ENCODE results near the gene SPPL3.

- TF ChIP-seq ISL1 (CRISPR knock-in tag; IDR thresholded peaks at IDR 0.05) = no peak
- TF ChIP-seq ESRRG (CRISPR knock-in tag; IDR thresholded peaks at IDR 0.05) = no peak
- no peak for TF ChIP-seq ZNF8 (CRISPR knock-in tag; IDR thresholded peaks at IDR 0.05)
- no peak for TF ChIP-seq ZFP30 (CRISPR knock-in tag; IDR thresholded peaks at IDR 0.05)
- TF ChIP-seq, protein P1, sequence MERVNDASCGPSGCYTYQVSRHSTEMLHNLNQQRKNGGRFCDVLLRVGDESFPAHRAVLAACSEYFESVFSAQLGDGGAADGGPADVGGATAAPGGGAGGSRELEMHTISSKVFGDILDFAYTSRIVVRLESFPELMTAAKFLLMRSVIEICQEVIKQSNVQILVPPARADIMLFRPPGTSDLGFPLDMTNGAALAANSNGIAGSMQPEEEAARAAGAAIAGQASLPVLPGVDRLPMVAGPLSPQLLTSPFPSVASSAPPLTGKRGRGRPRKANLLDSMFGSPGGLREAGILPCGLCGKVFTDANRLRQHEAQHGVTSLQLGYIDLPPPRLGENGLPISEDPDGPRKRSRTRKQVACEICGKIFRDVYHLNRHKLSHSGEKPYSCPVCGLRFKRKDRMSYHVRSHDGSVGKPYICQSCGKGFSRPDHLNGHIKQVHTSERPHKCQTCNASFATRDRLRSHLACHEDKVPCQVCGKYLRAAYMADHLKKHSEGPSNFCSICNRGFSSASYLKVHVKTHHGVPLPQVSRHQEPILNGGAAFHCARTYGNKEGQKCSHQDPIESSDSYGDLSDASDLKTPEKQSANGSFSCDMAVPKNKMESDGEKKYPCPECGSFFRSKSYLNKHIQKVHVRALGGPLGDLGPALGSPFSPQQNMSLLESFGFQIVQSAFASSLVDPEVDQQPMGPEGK (CRISPR knock-in tag; IDR thresholded peaks at IDR 0.05; ENCODE audit: borderline replicate concordance) = no peak
- no peak for TF ChIP-seq SNAI2 (CRISPR knock-in tag; IDR thresholded peaks at IDR 0.05)
- TF ChIP-seq, protein P2, sequence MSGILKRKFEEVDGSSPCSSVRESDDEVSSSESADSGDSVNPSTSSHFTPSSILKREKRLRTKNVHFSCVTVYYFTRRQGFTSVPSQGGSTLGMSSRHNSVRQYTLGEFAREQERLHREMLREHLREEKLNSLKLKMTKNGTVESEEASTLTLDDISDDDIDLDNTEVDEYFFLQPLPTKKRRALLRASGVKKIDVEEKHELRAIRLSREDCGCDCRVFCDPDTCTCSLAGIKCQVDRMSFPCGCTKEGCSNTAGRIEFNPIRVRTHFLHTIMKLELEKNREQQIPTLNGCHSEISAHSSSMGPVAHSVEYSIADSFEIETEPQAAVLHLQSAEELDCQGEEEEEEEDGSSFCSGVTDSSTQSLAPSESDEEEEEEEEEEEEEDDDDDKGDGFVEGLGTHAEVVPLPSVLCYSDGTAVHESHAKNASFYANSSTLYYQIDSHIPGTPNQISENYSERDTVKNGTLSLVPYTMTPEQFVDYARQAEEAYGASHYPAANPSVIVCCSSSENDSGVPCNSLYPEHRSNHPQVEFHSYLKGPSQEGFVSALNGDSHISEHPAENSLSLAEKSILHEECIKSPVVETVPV (CRISPR knock-in tag; IDR thresholded peaks at IDR 0.05) = no peak
- TF ChIP-seq BACH2 (CRISPR knock-in tag; IDR thresholded peaks at IDR 0.05; ENCODE audit: borderline replicate concordance) = no peak
- TF ChIP-seq ZNF70 (CRISPR knock-in tag; IDR thresholded peaks at IDR 0.05) = no peak
These were observed 99.7 kb downstream of the SPPL3 start for GRCh38 chr12:120804428-120804827.

Data from SK-N-SH treated with all-trans-retinoic acid at 6 μM for 48 hours (cell line).